Astrocyte (in vitro differentiated cells and primary cell): ENCODE measurements around the gene ARHGAP20. TPM values are rescaled to one million over a fixed set of nuclear protein-coding genes. Genes with fewer than 3 reads are reported as not detected.

Experiments used
- DNase-seq: peaks from one replicate; pipeline ENCODE4 v3.0.0-alpha.2; 2010; ENCODE audit warnings: low read depth
- FAIRE-seq: peaks from 2 replicates; lab custom pipeline; 2011; peaks lifted over from hg19 to GRCh38; lab: Jason Lieb, UNC
- H2AFZ ChIP-seq: 2 replicates; pipeline ENCODE4 v1.6.0; 2012; ENCODE audit warnings: low read depth, low read length, inconsistent platforms
- H3K27ac ChIP-seq: 2 replicates; pipeline ENCODE4 v1.5.1; 2011; ENCODE audit warnings: low read depth, low read length, inconsistent platforms
- H3K27me3 ChIP-seq: 2 replicates; pipeline ENCODE4 v1.6.0; 2011; ENCODE audit warnings: low read length, inconsistent platforms; ENCODE audit not compliant: insufficient read depth
- H3K36me3 ChIP-seq: 2 replicates; pipeline ENCODE4 v1.5.1; 2011; ENCODE audit warnings: low read length, inconsistent platforms; ENCODE audit not compliant: insufficient read depth
- H3K4me1 ChIP-seq: 2 replicates; pipeline ENCODE4 v1.5.1; 2011; ENCODE audit warnings: low read length, inconsistent platforms; ENCODE audit not compliant: insufficient read depth
- H3K4me2 ChIP-seq: 2 replicates; pipeline ENCODE4 v1.6.0; 2012; ENCODE audit warnings: low read length, inconsistent platforms
- H3K4me3 ChIP-seq: 2 replicates; pipeline ENCODE4 v1.5.1; 2011; ENCODE audit warnings: low read depth, mild to moderate bottlenecking, low read length, inconsistent platforms; ENCODE audit not compliant: insufficient read depth
- H3K79me2 ChIP-seq: 2 replicates; pipeline ENCODE4 v1.6.0; 2012; ENCODE audit warnings: mild to moderate bottlenecking, low read length, inconsistent platforms; ENCODE audit not compliant: insufficient read depth
- H3K9ac ChIP-seq: 2 replicates; pipeline ENCODE4 v1.6.0; 2012; ENCODE audit warnings: mild to moderate bottlenecking, low read length, inconsistent platforms
- H3K9me3 ChIP-seq: 2 replicates; pipeline ENCODE4 v1.5.1; 2012; ENCODE audit warnings: low read depth, mild to moderate bottlenecking, low read length, inconsistent platforms; ENCODE audit not compliant: insufficient read depth
- H4K20me1 ChIP-seq: 2 replicates; pipeline ENCODE4 v1.6.0; 2012; ENCODE audit warnings: low read length, inconsistent platforms; ENCODE audit not compliant: insufficient read depth
- H3K27ac Mint-ChIP-seq: one replicate; pipeline ENCODE4 v1.8.0; 2021; ENCODE audit warnings: mild to moderate bottlenecking, mixed read lengths; ENCODE audit not compliant: unreplicated experiment
- H3K27me3 Mint-ChIP-seq: one replicate; pipeline ENCODE4 v1.8.0; 2021; ENCODE audit warnings: low read depth, mixed read lengths; ENCODE audit not compliant: unreplicated experiment
- H3K36me3 Mint-ChIP-seq: one replicate; pipeline ENCODE4 v1.8.0; 2021; ENCODE audit warnings: low read depth, mixed read lengths; ENCODE audit not compliant: unreplicated experiment
- H3K4me1 Mint-ChIP-seq: one replicate; pipeline ENCODE4 v1.8.0; 2021; ENCODE audit warnings: low read depth, mixed read lengths; ENCODE audit not compliant: unreplicated experiment
- H3K4me3 Mint-ChIP-seq: one replicate; pipeline ENCODE4 v1.8.0; 2021; ENCODE audit warnings: mild to moderate bottlenecking, moderate library complexity, mixed read lengths; ENCODE audit not compliant: unreplicated experiment
- H3K9me3 Mint-ChIP-seq: one replicate; pipeline ENCODE4 v1.8.0; 2021; ENCODE audit warnings: mild to moderate bottlenecking, mixed read lengths; ENCODE audit not compliant: unreplicated experiment
- CTCF ChIP-seq: IDR thresholded peaks from 2 replicates; pipeline ENCODE4 v1.5.1; 2011; ENCODE audit warnings: low read depth, mild to moderate bottlenecking, inconsistent platforms, low read length, moderate library complexity; ENCODE audit not compliant: insufficient read depth
- EZH2 ChIP-seq: IDR thresholded peaks from 2 replicates; pipeline ENCODE4 v1.6.1; 2012; ENCODE audit warnings: mild to moderate bottlenecking, low read length, inconsistent platforms; ENCODE audit not compliant: insufficient read depth
- total RNA-seq: library from RNA; stranded (reverse); gene quantifications from 2 replicates; pipeline ENCODE4 v1.2.1, GENCODE V29; 2021

The ARHGAP20 gene
- total RNA-seq, 1 donor from 2014 or later, result 0.11 TPM

- no peak overlapping the region for H3K9ac ChIP-seq
- Mint-ChIP-seq H3K4me3 (no peak overlapping the region), H3K27ac (no peak overlapping the region), H3K36me3 (no peaks in the 10 kb centered on the region), H3K4me1 (no peaks in the 10 kb centered on the region), H3K9me3 (no peaks in the 10 kb centered on the region), H3K27me3 (peaks cover 3% of the 10 kb centered on the region)
- H3K27ac ChIP-seq, result no peak overlapping the region
- no peaks in the 10 kb centered on the region for H3K27me3 ChIP-seq
- H3K4me3 ChIP-seq, result no peak overlapping the region
- TF ChIP-seq EZH2, result no peak
- TF ChIP-seq CTCF, result no peak
- H3K9me3 ChIP-seq, result no peaks in the 10 kb centered on the region
- no peak for FAIRE-seq
- H3K4me1 ChIP-seq, result no peaks in the 10 kb centered on the region
- H3K79me2 ChIP-seq, result no peaks in the 10 kb centered on the region
- H2AFZ ChIP-seq, result no peak overlapping the region
- DNase-seq, result no peak
- H3K36me3 ChIP-seq, result no peaks in the 10 kb centered on the region
- H3K4me2 ChIP-seq, result no peak overlapping the region
- H4K20me1 ChIP-seq, result no peaks in the 10 kb centered on the region
Measured at GRCh38 chr11:110573411-110573810, 138.8 kb downstream of the ARHGAP20 start.

- DNase-seq, result no peak
- Mint-ChIP-seq H3K27ac (no peak overlapping the region), H3K9me3 (no peaks in the 10 kb centered on the region), H3K4me3 (no peak overlapping the region), H3K27me3 (peaks cover 9% of the 10 kb centered on the region), H3K4me1 (no peaks in the 10 kb centered on the region), H3K36me3 (no peaks in the 10 kb centered on the region)
- H3K4me2 ChIP-seq, result no peak overlapping the region
- H3K79me2 ChIP-seq, result no peaks in the 10 kb centered on the region
- H3K4me3 ChIP-seq, result no peak overlapping the region
- no peaks in the 10 kb centered on the region for H3K36me3 ChIP-seq
- H3K9me3 ChIP-seq, result no peaks in the 10 kb centered on the region
- H3K9ac ChIP-seq, result no peak overlapping the region
- TF ChIP-seq EZH2 (no peak), CTCF (no peak)
- no peak for FAIRE-seq
- no peaks in the 10 kb centered on the region for H4K20me1 ChIP-seq
- H3K27ac ChIP-seq, result no peak overlapping the region
- no peaks in the 10 kb centered on the region for H3K4me1 ChIP-seq
- no peak overlapping the region for H2AFZ ChIP-seq
- no peaks in the 10 kb centered on the region for H3K27me3 ChIP-seq
Measured at GRCh38 chr11:110571081-110571720, 141.0 kb downstream of the ARHGAP20 start.

GRCh38 chr11:110566577-110566976 is 145.7 kb downstream of the ARHGAP20 start:
- H3K9me3 Mint-ChIP-seq, result no peaks in the 10 kb centered on the region
- H3K9ac ChIP-seq, result no peak overlapping the region
- H3K27me3 Mint-ChIP-seq, result peaks cover 12% of the 10 kb centered on the region
- H3K4me3 ChIP-seq, result no peak overlapping the region
- H3K79me2 ChIP-seq, result no peaks in the 10 kb centered on the region
- TF ChIP-seq EZH2 (no peak), CTCF (no peak)
- no peaks in the 10 kb centered on the region for H3K27me3 ChIP-seq
- no peaks in the 10 kb centered on the region for H3K36me3 Mint-ChIP-seq
- H3K4me3 Mint-ChIP-seq, result no peak overlapping the region
- no peaks in the 10 kb centered on the region for H3K9me3 ChIP-seq
- no peaks in the 10 kb centered on the region for H3K36me3 ChIP-seq
- H3K27ac ChIP-seq, result no peak overlapping the region
- H3K4me1 Mint-ChIP-seq, result peaks cover 4% of the 10 kb centered on the region
- no peak overlapping the region for H3K4me2 ChIP-seq
- FAIRE-seq (no peak), DNase-seq (no peak)
- no peaks in the 10 kb centered on the region for H3K4me1 ChIP-seq
- no peak overlapping the region for H3K27ac Mint-ChIP-seq
- no peak overlapping the region for H2AFZ ChIP-seq
- H4K20me1 ChIP-seq, result no peaks in the 10 kb centered on the region
